ENCODE measurements around the gene NLRC4.

The NLRC4 gene

DNA sequence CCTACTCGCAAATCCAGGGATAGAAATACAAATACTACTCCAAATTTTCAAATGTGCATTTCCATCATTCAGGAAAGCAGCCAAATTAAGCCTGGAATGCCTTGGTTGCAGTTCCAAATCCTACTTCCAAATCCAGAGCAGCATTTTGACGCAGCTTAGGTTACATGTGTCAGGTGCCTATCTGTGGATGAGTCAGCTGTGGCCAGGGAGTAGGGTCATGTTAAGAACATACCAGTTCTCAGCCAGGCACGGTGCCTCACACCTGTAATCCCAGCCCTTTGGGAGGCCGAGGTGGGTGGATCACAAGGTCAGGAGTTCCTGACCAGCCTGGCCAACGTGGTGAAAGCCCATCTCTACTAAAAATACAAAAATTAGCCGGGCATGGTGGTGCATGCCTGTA is 82.0 kb downstream of the NLRC4 start:
- no peak for DNase-seq (ENCODE audit: low spot score)
- TF ChIP-seq, protein P1, sequence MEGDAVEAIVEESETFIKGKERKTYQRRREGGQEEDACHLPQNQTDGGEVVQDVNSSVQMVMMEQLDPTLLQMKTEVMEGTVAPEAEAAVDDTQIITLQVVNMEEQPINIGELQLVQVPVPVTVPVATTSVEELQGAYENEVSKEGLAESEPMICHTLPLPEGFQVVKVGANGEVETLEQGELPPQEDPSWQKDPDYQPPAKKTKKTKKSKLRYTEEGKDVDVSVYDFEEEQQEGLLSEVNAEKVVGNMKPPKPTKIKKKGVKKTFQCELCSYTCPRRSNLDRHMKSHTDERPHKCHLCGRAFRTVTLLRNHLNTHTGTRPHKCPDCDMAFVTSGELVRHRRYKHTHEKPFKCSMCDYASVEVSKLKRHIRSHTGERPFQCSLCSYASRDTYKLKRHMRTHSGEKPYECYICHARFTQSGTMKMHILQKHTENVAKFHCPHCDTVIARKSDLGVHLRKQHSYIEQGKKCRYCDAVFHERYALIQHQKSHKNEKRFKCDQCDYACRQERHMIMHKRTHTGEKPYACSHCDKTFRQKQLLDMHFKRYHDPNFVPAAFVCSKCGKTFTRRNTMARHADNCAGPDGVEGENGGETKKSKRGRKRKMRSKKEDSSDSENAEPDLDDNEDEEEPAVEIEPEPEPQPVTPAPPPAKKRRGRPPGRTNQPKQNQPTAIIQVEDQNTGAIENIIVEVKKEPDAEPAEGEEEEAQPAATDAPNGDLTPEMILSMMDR (IDR thresholded peaks at IDR 0.05; ENCODE audit: extremely low read depth, missing control alignments), result no peak
